H1 (cell line): ENCODE results near the gene CYLD. TPM values are rescaled to one million over a fixed set of nuclear protein-coding genes. Genes with fewer than 3 reads are reported as not detected.

Experiments
- CTCF ChIA-PET: fragments of 300-600 bp; sonication (Branson Sonifier 250); formaldehyde crosslinking; loops from one replicate; lab custom pipeline; 2021; ENCODE audit not compliant: partially characterized antibody; lab: Charles Lee
- POLR2A ChIA-PET: fragments of 300-600 bp; sonication (Branson Sonifier 250); formaldehyde crosslinking; loops from one replicate; lab custom pipeline; 2021; ENCODE audit warnings: inconsistent platforms; ENCODE audit not compliant: partially characterized antibody; lab: Charles Lee
- DNase-seq, 2 experiments: peaks; one replicate each; pipeline versions ENCODE4 v3.0.0 to v3.0.0-alpha.2; 2010 to 2022; ENCODE audit warnings: low spot score in 2 of 2, low read depth in 1 of 2, mixed read lengths in 1 of 2
- FAIRE-seq: peaks from 2 replicates; lab custom pipeline; 2011; peaks lifted over from hg19 to GRCh38; lab: Jason Lieb, UNC
- H2AFZ ChIP-seq: 2 replicates; pipeline ENCODE4 v1.8.1; 2012; ENCODE audit warnings: low read length, inconsistent platforms
- H2AK5ac ChIP-seq: 2 replicates; pipeline ENCODE4 v1.6.1; 2013; ENCODE audit warnings: low read depth, low read length
- H2BK120ac ChIP-seq: replicated peaks from 2 replicates; pipeline ENCODE3; 2013; ENCODE audit warnings: low read depth, low read length, inconsistent platforms
- H2BK12ac ChIP-seq: 2 replicates; pipeline ENCODE4 v1.6.1; 2013; ENCODE audit warnings: low read depth, low read length
- H2BK15ac ChIP-seq: 2 replicates; pipeline ENCODE4 v1.6.1; 2013; ENCODE audit warnings: low read length
- H2BK20ac ChIP-seq: 2 replicates; pipeline ENCODE4 v1.6.1; 2013; ENCODE audit warnings: low read length
- H2BK5ac ChIP-seq: 2 replicates; pipeline ENCODE4 v1.6.1; 2013; ENCODE audit warnings: low read depth, low read length
- H3K14ac ChIP-seq: 2 replicates; pipeline ENCODE4 v1.6.1; 2013; ENCODE audit warnings: inconsistent platforms; ENCODE audit not compliant: insufficient read length
- H3K18ac ChIP-seq: 2 replicates; pipeline ENCODE4 v1.6.1; 2013; ENCODE audit warnings: low read length; ENCODE audit errors: extremely low read depth
- H3K23ac ChIP-seq: 2 replicates; pipeline ENCODE4 v1.6.1; 2013; ENCODE audit warnings: inconsistent platforms; ENCODE audit not compliant: insufficient read length
- H3K23me2 ChIP-seq: 2 replicates; pipeline ENCODE4 v1.6.1; 2013; ENCODE audit warnings: low read depth, low read length
- H3K27ac ChIP-seq: 2 replicates; pipeline ENCODE4 v1.6.1; 2011; ENCODE audit warnings: low read depth, low read length, inconsistent platforms
- H3K27me3 ChIP-seq, 4 experiments: replicated peaks in 1 of 4; 1 replicate in 1 of 4; 2 replicates in 3 of 4; pipeline versions ENCODE4 v1.6.1 to v1.8.1; 2011 to 2013; ENCODE audit warnings: low read length in 3 of 4, mild to moderate bottlenecking in 3 of 4, inconsistent platforms in 2 of 4, mixed read lengths in 2 of 4, moderate library complexity in 1 of 4; ENCODE audit not compliant: control insufficient read depth in 3 of 4, insufficient read depth in 3 of 4; ENCODE audit errors: extremely low read depth in 1 of 4
- H3K36me3 ChIP-seq, 4 experiments: 2 replicates each; pipeline versions ENCODE4 v1.6.1 to v1.8.1; 2011 to 2013; ENCODE audit warnings: mild to moderate bottlenecking in 4 of 4, low read length in 3 of 4, moderate library complexity in 2 of 4, control low read depth in 1 of 4, inconsistent platforms in 1 of 4; ENCODE audit not compliant: insufficient read depth in 4 of 4, control insufficient read depth in 2 of 4
- H3K4ac ChIP-seq: replicated peaks from 2 replicates; pipeline ENCODE3; 2013; ENCODE audit warnings: low read length, low read depth, mixed read lengths, inconsistent platforms; ENCODE audit not compliant: insufficient read length
- H3K4me1 ChIP-seq, 4 experiments: replicated peaks in 1 of 4; 1 replicate in 1 of 4; 2 replicates in 3 of 4; pipeline versions ENCODE4 v1.6.1 to v1.8.1; 2011 to 2013; ENCODE audit warnings: low read length in 3 of 4, inconsistent platforms in 2 of 4, mixed read lengths in 1 of 4; ENCODE audit not compliant: insufficient read depth in 4 of 4, control insufficient read depth in 3 of 4
- H3K4me2 ChIP-seq, 2 experiments: 2 replicates each; pipeline versions ENCODE4 v1.6.1 to v1.8.1; 2011 to 2013; ENCODE audit warnings: low read depth in 2 of 2, low read length in 2 of 2, control low read depth in 1 of 2, inconsistent platforms in 1 of 2, mild to moderate bottlenecking in 1 of 2; ENCODE audit not compliant: insufficient read depth in 1 of 2
- H3K4me3 ChIP-seq, 4 experiments: fragments of 200-600, 300-600 bp in 1 of 4; sonication (generic), shearing (Covaris generic), sonication (Bioruptor Twin) in 1 of 4; 2 replicates each; pipeline versions ENCODE4 v1.5.1 to v1.8.1; 2011 to 2016; ENCODE audit warnings: low read length in 4 of 4, low read depth in 3 of 4, control low read depth in 2 of 4, inconsistent platforms in 2 of 4, mild to moderate bottlenecking in 2 of 4, mixed read lengths in 1 of 4, moderate library complexity in 1 of 4; ENCODE audit not compliant: insufficient read depth in 2 of 4; ENCODE audit errors: extremely low read depth in 1 of 4
- H3K56ac ChIP-seq: replicated peaks from 2 replicates; pipeline ENCODE3; 2013; ENCODE audit warnings: low read depth, mild to moderate bottlenecking, mixed read lengths, low read length, inconsistent platforms; ENCODE audit not compliant: insufficient read length
- H3K79me1 ChIP-seq: 2 replicates; pipeline ENCODE4 v1.6.1; 2013; ENCODE audit warnings: low read depth, low read length, control low read depth
- H3K79me2 ChIP-seq, 2 experiments: 2 replicates each; pipeline versions ENCODE4 v1.6.1 to v1.8.1; 2012 to 2013; ENCODE audit warnings: low read length in 2 of 2, mild to moderate bottlenecking in 2 of 2, inconsistent platforms in 1 of 2; ENCODE audit not compliant: insufficient read depth in 2 of 2, control insufficient read depth in 1 of 2
- H3K9ac ChIP-seq, 4 experiments: replicated peaks in 1 of 4; 1 replicate in 1 of 4; 2 replicates in 3 of 4; pipeline versions ENCODE4 v1.6.1 to v1.8.1; 2011 to 2013; ENCODE audit warnings: low read depth in 3 of 4, low read length in 3 of 4, control low read depth in 2 of 4, mild to moderate bottlenecking in 2 of 4, moderate library complexity in 2 of 4, inconsistent platforms in 1 of 4; ENCODE audit errors: extremely low read depth in 1 of 4
- H3K9me3 ChIP-seq, 2 experiments: 2 replicates each; pipeline versions ENCODE4 v1.6.1 to v1.8.1; 2012 to 2013; ENCODE audit warnings: mild to moderate bottlenecking in 2 of 2, moderate library complexity in 2 of 2, control low read depth in 1 of 2, inconsistent platforms in 1 of 2, low read depth in 1 of 2, low read length in 1 of 2, mixed read lengths in 1 of 2; ENCODE audit not compliant: insufficient read depth in 2 of 2
- H4K20me1 ChIP-seq, 2 experiments: replicated peaks in 1 of 2; 2 replicates each; pipeline versions ENCODE3 to v1.8.1; 2011 to 2013; ENCODE audit warnings: inconsistent platforms in 2 of 2, low read length in 2 of 2, mild to moderate bottlenecking in 1 of 2; ENCODE audit not compliant: insufficient read depth in 2 of 2, control insufficient read depth in 1 of 2
- H4K5ac ChIP-seq: 2 replicates; pipeline ENCODE4 v1.6.1; 2013; ENCODE audit warnings: low read length, low read depth, mixed read lengths, inconsistent platforms; ENCODE audit not compliant: insufficient read length
- H4K8ac ChIP-seq: 2 replicates; pipeline ENCODE4 v1.8.0; 2013; ENCODE audit warnings: mild to moderate bottlenecking, moderate library complexity, low read length, inconsistent platforms; ENCODE audit not compliant: insufficient read depth; ENCODE audit errors: extremely low read depth
- H4K91ac ChIP-seq: replicated peaks from 2 replicates; pipeline ENCODE3; 2013; ENCODE audit warnings: low read length, mixed read lengths, inconsistent platforms; ENCODE audit not compliant: insufficient read length
- BRCA1 ChIP-seq: IDR thresholded peaks from 2 replicates; pipeline ENCODE4 v1.6.1; 2012; ENCODE audit warnings: low read depth, low read length, improper control_type of control experiment
- CHD1 ChIP-seq: IDR thresholded peaks from 2 replicates; pipeline ENCODE4 v1.6.1; 2012; ENCODE audit warnings: low read depth, low read length, improper control_type of control experiment
- EP300 ChIP-seq, 2 experiments: IDR thresholded peaks; 1 replicate in 1 of 2; 2 replicates in 1 of 2; pipeline ENCODE4 v1.6.1; 2011 to 2012; ENCODE audit warnings: low read depth in 2 of 2, low read length in 2 of 2, mild to moderate bottlenecking in 2 of 2, borderline replicate concordance in 1 of 2, inconsistent platforms in 1 of 2, moderate library complexity in 1 of 2
- HDAC2 ChIP-seq, 2 experiments: fragments of 300-600 bp in 1 of 2; sonication (generic) in 1 of 2; IDR thresholded peaks; 2 replicates each; pipeline ENCODE4 v1.6.1; 2011 to 2012; ENCODE audit warnings: low read depth in 2 of 2, low read length in 2 of 2, mild to moderate bottlenecking in 2 of 2, moderate library complexity in 2 of 2, borderline replicate concordance in 1 of 2, inconsistent platforms in 1 of 2
- KDM1A ChIP-seq: fragments of 200-600, 300-600 bp; sonication (generic); IDR thresholded peaks from 2 replicates; pipeline ENCODE4 v1.7.1; 2016; ENCODE audit warnings: mild to moderate bottlenecking, low read length, borderline replicate concordance
- RNF2 ChIP-seq: fragments of 200-900, 300-1000 bp; sonication (generic); IDR thresholded peaks from 2 replicates; pipeline ENCODE4 v1.7.1; 2016; ENCODE audit warnings: borderline replicate concordance, low read depth, mild to moderate bottlenecking, antibody characterized with exemption, low read length; ENCODE audit not compliant: poor library complexity, severe bottlenecking; ENCODE audit errors: missing control alignments
- RXRA ChIP-seq: IDR thresholded peaks from 2 replicates; pipeline ENCODE4 v1.6.1; 2011; ENCODE audit warnings: low read depth, mild to moderate bottlenecking, low read length, moderate library complexity; ENCODE audit not compliant: insufficient read depth
- SIX5 ChIP-seq: IDR thresholded peaks from 2 replicates; pipeline ENCODE4 v1.6.1; 2011; ENCODE audit warnings: mild to moderate bottlenecking, low read depth, low read length
- TAF1 ChIP-seq: IDR thresholded peaks from 2 replicates; pipeline ENCODE4 v1.6.1; 2011; ENCODE audit warnings: mild to moderate bottlenecking, low read depth, low read length
- WGBS, 2 experiments: shearing (Covaris generic) in 1 of 2; methylation state at CpG; one replicate each; pipeline versions ENCODE4 v1.1.6 to v1.1.7; 2013 to 2015; ENCODE audit warnings: low lambda C conversion rate in 2 of 2, mixed read lengths in 2 of 2, inconsistent platforms in 1 of 2, low coverage in 1 of 2, missing lambda C conversion rate in 1 of 2; ENCODE audit not compliant: insufficient replicate concordance in 2 of 2, insufficient coverage in 1 of 2, insufficient read length in 1 of 2; ENCODE audit errors: extremely low coverage in 1 of 2, missing lambda C conversion rate in 1 of 2; 5-methylcytosine and 5-hydroxymethylcytosine counted together
- polyA plus RNA-seq, 7 experiments: library from polyadenylated mRNA; depleted of rRNA in 3 of 7; stranded (reverse) in 5 of 7; unstranded in 2 of 7; fragments of >200 nt in 5 of 7; fragments of 200-250 nt in 2 of 7; gene quantifications; 1 replicate in 5 of 7; 2 replicates in 1 of 7; 4 replicates in 1 of 7; pipeline versions ENCODE4 v1.2.1 to v1.2.3, GENCODE V29; 2011 to 2013; ENCODE audit warnings: missing spikeins in 2 of 7, mixed read lengths in 2 of 7
- total RNA-seq: library from RNA; stranded (reverse); fragmentation: NEBNext Ultra II Directional; extraction: Animal tissue kit (Norgen Biotek cat#: 25700); gene quantifications from 2 replicates; pipeline ENCODE4 v1.2.1, GENCODE V29; 2021
- TF ChIP-seq, protein P1 (sequence below): IDR thresholded peaks from 2 replicates; pipeline ENCODE4 v1.6.1; 2012; ENCODE audit warnings: inconsistent platforms

CYLD gene
- total and polyA plus RNA-seq, 2 of the 8 experiments (the other 6 are each of a cell fraction or from before 2014, with no cell fraction given) = 3.7 to 18.8 TPM

- no peak overlapping the region for H2AK5ac ChIP-seq
- H2BK120ac ChIP-seq = no peak overlapping the region
- H4K20me1 ChIP-seq = no peaks in the 10 kb centered on the region
- H3K79me2 ChIP-seq = no peaks in the 10 kb centered on the region
- H3K79me1 ChIP-seq = no peaks in the 10 kb centered on the region
- H3K23ac ChIP-seq = no peak overlapping the region
- ChIA-PET CTCF (interaction anchor here (0.9 to 3.5 kb wide), 3 partner anchors 12 to 71 kb away, joined by 3 to 17 read pairs (median 4); no protein-coding TSS in a partner anchor), POLR2A (interaction anchor here (1.7 kb wide), 1 partner anchor 12 kb away, joined by 4 read pairs; no protein-coding TSS in a partner anchor)
- H3K27ac ChIP-seq = no peak overlapping the region
- H4K8ac ChIP-seq = no peak overlapping the region
- no peaks in the 10 kb centered on the region; a peak in 1 of 7 replicates for H3K27me3 ChIP-seq
- no peaks in the 10 kb centered on the region for H3K9me3 ChIP-seq
- H2BK12ac ChIP-seq = no peak overlapping the region
- no peaks in the 10 kb centered on the region for H3K36me3 ChIP-seq
- H3K56ac ChIP-seq = no peak overlapping the region
- H3K4me1 ChIP-seq = no peaks in the 10 kb centered on the region
- H3K4me3 ChIP-seq = no peak overlapping the region
- H3K4me2 ChIP-seq = no peak overlapping the region
- no peak for DNase-seq
- H3K18ac ChIP-seq = no peak overlapping the region
- H3K14ac ChIP-seq = no peak overlapping the region
- no peak overlapping the region for H3K9ac ChIP-seq
- no peak overlapping the region for H2BK20ac ChIP-seq
- 89% methylated on average over 10 of the region's 10 CpGs; no CpG with 5 or more reads in 1 of the 2 experiments for WGBS, 2 experiments
- H2AFZ ChIP-seq = no peak overlapping the region
- no peak overlapping the region for H2BK15ac ChIP-seq
- no peak for FAIRE-seq
- H3K23me2 ChIP-seq = no peaks in the 10 kb centered on the region
- no peak overlapping the region for H4K91ac ChIP-seq
- no peak overlapping the region for H4K5ac ChIP-seq
- no peak overlapping the region for H3K4ac ChIP-seq
- H2BK5ac ChIP-seq = no peak overlapping the region
- TF ChIP-seq, protein P1, sequence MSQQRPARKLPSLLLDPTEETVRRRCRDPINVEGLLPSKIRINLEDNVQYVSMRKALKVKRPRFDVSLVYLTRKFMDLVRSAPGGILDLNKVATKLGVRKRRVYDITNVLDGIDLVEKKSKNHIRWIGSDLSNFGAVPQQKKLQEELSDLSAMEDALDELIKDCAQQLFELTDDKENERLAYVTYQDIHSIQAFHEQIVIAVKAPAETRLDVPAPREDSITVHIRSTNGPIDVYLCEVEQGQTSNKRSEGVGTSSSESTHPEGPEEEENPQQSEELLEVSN = no peak
- TF ChIP-seq CHD1 (no peak), RNF2 (no peak), BRCA1 (no peak), HDAC2 (IDR thresholded peaks at IDR 0.05; ENCODE audit: borderline replicate concordance in 1 of 2, low read depth in 2 of 2, low read length in 2 of 2) (no peak), TAF1 (no peak), EP300 (IDR thresholded peaks at IDR 0.05; ENCODE audit: borderline replicate concordance in 1 of 2, low read depth in 2 of 2, low read length in 2 of 2) (no peak), KDM1A (no peak), SIX5 (no peak), RXRA (no peak)
These were observed 9.7 kb upstream of the CYLD start for GRCh38 chr16:50731989-50732832.
